SK-N-SH (cell line): ENCODE data around the gene SYNPO2L. TPM values are rescaled to one million over a fixed set of nuclear protein-coding genes. Genes with fewer than 3 reads are reported as not detected.

Source experiments
- CTCF ChIA-PET: fragments of 300-600, 350-600 bp; formaldehyde crosslinking; extraction: SDS; loops from one replicate; lab custom pipeline; 2021; lab: Yijun Ruan, JAX
- POLR2A ChIA-PET: fragments of 350-600 bp; sonication (Branson Sonifier 250); formaldehyde crosslinking; extraction: SDS; loops from one replicate; lab custom pipeline; 2020; ENCODE audit warnings: antibody characterized with exemption, inconsistent platforms; lab: Yijun Ruan, JAX
- DNase-seq: peaks from one replicate; pipeline ENCODE4 v3.0.0; 2012
- H2AFZ ChIP-seq: fragments of 200-600 bp; sonication (generic); 2 replicates; pipeline ENCODE4 v1.8.1; 2016; ENCODE audit warnings: antibody characterized with exemption, mild to moderate bottlenecking, low read depth
- H3F3A ChIP-seq: fragments of 200-600 bp; sonication (generic); replicated peaks from 2 replicates; pipeline ENCODE3; 2016; ENCODE audit warnings: antibody characterized with exemption, mild to moderate bottlenecking; ENCODE audit not compliant: insufficient read depth
- H3K27ac ChIP-seq, 2 experiments: fragments of 200-500 bp in 1 of 2; fragments of 200-600 bp in 1 of 2; sonication (Bioruptor generic) in 1 of 2; sonication (generic), shearing (Covaris generic) in 1 of 2; 2 replicates each; pipeline versions ENCODE4 v1.5.1 to v1.6.1; 2014 to 2016; ENCODE audit warnings: low read depth in 2 of 2, inconsistent platforms in 1 of 2, low read length in 1 of 2, mild to moderate bottlenecking in 1 of 2, mixed read lengths in 1 of 2
- H3K27me3 ChIP-seq: fragments of 200-600 bp; sonication (generic), shearing (Covaris generic); 2 replicates; pipeline ENCODE4 v1.6.1; 2016; ENCODE audit warnings: mixed run types; ENCODE audit not compliant: insufficient read depth
- H3K36me3 ChIP-seq, 2 experiments: fragments of 200-500 bp in 1 of 2; fragments of 200-600 bp in 1 of 2; sonication (Bioruptor generic) in 1 of 2; sonication (generic) in 1 of 2; replicated peaks in 1 of 2; 2 replicates each; pipeline versions ENCODE3 to v1.5.1; 2014 to 2016; ENCODE audit warnings: low read length in 1 of 2, mild to moderate bottlenecking in 1 of 2; ENCODE audit not compliant: insufficient read depth in 2 of 2, control insufficient read depth in 1 of 2
- H3K4me1 ChIP-seq, 2 experiments: fragments of 200-500 bp in 1 of 2; fragments of 200-600 bp in 1 of 2; sonication (Bioruptor generic) in 1 of 2; sonication (generic), shearing (Covaris generic) in 1 of 2; 2 replicates each; pipeline versions ENCODE4 v1.5.1 to v1.6.1; 2014 to 2016; ENCODE audit warnings: low read depth in 1 of 2, low read length in 1 of 2, mixed run types in 1 of 2; ENCODE audit not compliant: insufficient read depth in 2 of 2, control insufficient read depth in 1 of 2
- H3K4me2 ChIP-seq: fragments of 200-600 bp; sonication (generic), shearing (Covaris generic); 2 replicates; pipeline ENCODE4 v1.6.1; 2017; ENCODE audit warnings: mixed run types
- H3K4me3 ChIP-seq, 2 experiments: fragments of 200-500 bp in 1 of 2; fragments of 200-600 bp in 1 of 2; sonication (Bioruptor generic) in 1 of 2; sonication (generic), shearing (Covaris generic) in 1 of 2; 2 replicates each; pipeline versions ENCODE4 v1.5.1 to v1.8.1; 2014 to 2016; ENCODE audit warnings: low read depth in 2 of 2, inconsistent platforms in 1 of 2, low read length in 1 of 2, mild to moderate bottlenecking in 1 of 2, mixed read lengths in 1 of 2, moderate library complexity in 1 of 2
- H3K79me2 ChIP-seq: fragments of 200-600 bp; sonication (generic); 2 replicates; pipeline ENCODE4 v1.8.1; 2017; ENCODE audit warnings: mild to moderate bottlenecking; ENCODE audit not compliant: insufficient read depth
- H3K9ac ChIP-seq: fragments of 200-600 bp; sonication (generic); 2 replicates; pipeline ENCODE4 v1.6.1; 2017; ENCODE audit warnings: mixed run types
- H3K9me2 ChIP-seq: fragments of 200-600 bp; sonication (generic); 2 replicates; pipeline ENCODE4 v1.6.1; 2017; ENCODE audit warnings: mixed run types
- H3K9me3 ChIP-seq: fragments of 200-600 bp; sonication (generic); 2 replicates; pipeline ENCODE4 v1.6.1; 2017; ENCODE audit warnings: mixed run types, mild to moderate bottlenecking, moderate library complexity
- H4K20me1 ChIP-seq: fragments of 200-600 bp; sonication (generic); 2 replicates; pipeline ENCODE4 v1.6.1; 2017; ENCODE audit warnings: mild to moderate bottlenecking, mixed run types; ENCODE audit not compliant: insufficient read depth
- CHD2 ChIP-seq: fragments of 150-350 bp; IDR thresholded peaks from 2 replicates; pipeline ENCODE4 v1.6.1; 2018; ENCODE audit warnings: low read length; ENCODE audit not compliant: partially characterized antibody
- EP300 ChIP-seq, 2 experiments: IDR thresholded peaks; 2 replicates each; pipeline versions ENCODE4 v1.4.0 to v1.6.1; 2012; ENCODE audit warnings: borderline replicate concordance in 1 of 2, low read depth in 1 of 2, low read length in 1 of 2
- FOXM1 ChIP-seq: IDR thresholded peaks from 2 replicates; pipeline ENCODE4 v1.4.0; 2012; ENCODE audit warnings: low read depth, mild to moderate bottlenecking
- GABPA ChIP-seq: IDR thresholded peaks from 2 replicates; pipeline ENCODE4 v1.4.0; 2012; ENCODE audit warnings: low read depth, mild to moderate bottlenecking
- MAX ChIP-seq: IDR thresholded peaks from 2 replicates; pipeline ENCODE4 v1.4.0; 2012; ENCODE audit warnings: low read depth
- MXI1 ChIP-seq: IDR thresholded peaks from 2 replicates; pipeline ENCODE4 v1.6.1; 2012; ENCODE audit warnings: mild to moderate bottlenecking, low read depth, low read length, improper control_type of control experiment
- NRF1 ChIP-seq: IDR thresholded peaks from 2 replicates; pipeline ENCODE4 v1.6.1; 2012; ENCODE audit warnings: low read depth, mild to moderate bottlenecking, low read length
- POLR2AphosphoS5 ChIP-seq: IDR thresholded peaks from 2 replicates; pipeline ENCODE4 v1.6.1; 2012; ENCODE audit warnings: low read depth, low read length
- RAD21 ChIP-seq: IDR thresholded peaks from 2 replicates; pipeline ENCODE4 v1.6.1; 2012; ENCODE audit warnings: mild to moderate bottlenecking, low read length
- RCOR1 ChIP-seq: fragments of 150-350 bp; IDR thresholded peaks from 2 replicates; pipeline ENCODE4 v1.6.1; 2017; ENCODE audit warnings: antibody characterized with exemption, low read length
- REST ChIP-seq: IDR thresholded peaks from 2 replicates; pipeline ENCODE4 v1.6.1; 2012; ENCODE audit warnings: mild to moderate bottlenecking, low read depth, low read length, moderate library complexity
- TAF1 ChIP-seq: IDR thresholded peaks from 2 replicates; pipeline ENCODE4 v1.6.1; 2012; ENCODE audit warnings: low read depth, mild to moderate bottlenecking, low read length, moderate library complexity, borderline replicate concordance
- TCF12 ChIP-seq: IDR thresholded peaks from 2 replicates; pipeline ENCODE4 v1.4.0; 2012
- USF1 ChIP-seq: IDR thresholded peaks from 2 replicates; pipeline ENCODE4 v1.4.0; 2012; ENCODE audit warnings: low read depth, borderline replicate concordance
- USF2 ChIP-seq: fragments of 150-350 bp; IDR thresholded peaks from 2 replicates; pipeline ENCODE4 v1.6.1; 2017; ENCODE audit warnings: antibody characterized with exemption, low read length, low read depth, borderline replicate concordance
- YY1 ChIP-seq: IDR thresholded peaks from 2 replicates; pipeline ENCODE4 v1.4.0; 2012; ENCODE audit warnings: low read depth, mild to moderate bottlenecking
- WGBS: methylation state at CpG from one replicate; pipeline ENCODE4 v1.1.6; 2017; ENCODE audit warnings: low lambda C conversion rate; 5-methylcytosine and 5-hydroxymethylcytosine counted together
- polyA plus RNA-seq, 3 experiments: library from polyadenylated mRNA; depleted of rRNA; stranded (reverse); fragments of >200 nt; gene quantifications; 2 replicates each; pipeline ENCODE4 v1.2.3, GENCODE V29; 2012
- TF ChIP-seq, protein P1 (sequence below): IDR thresholded peaks from 2 replicates; pipeline ENCODE4; 2012

The SYNPO2L gene
- polyA plus RNA-seq, 1 of the 3 experiments (the other 2 are of a cell fraction) = 0.05 TPM

- Histone ChIP-seq H3K9ac (peak overlapping the region; percentile 71), H3K4me2 (peak overlapping the region; percentile 85), H3F3A (peaks cover 4% of the 10 kb centered on the region), H3K27me3 (no peaks in the 10 kb centered on the region), H3K79me2 (no peaks in the 10 kb centered on the region), H2AFZ (peak overlapping the region; percentile 95), H4K20me1 (no peaks in the 10 kb centered on the region), H3K27ac (peak overlapping the region in 1 of 2 experiments; percentile 81), H3K9me2 (no peaks in the 10 kb centered on the region), H3K4me3 (peak overlapping the region; percentile 70 to 79), H3K9me3 (no peaks in the 10 kb centered on the region), H3K4me1 (peaks cover 4 to 16% of the 10 kb centered on the region in 2 experiments; a peak in 1 of 4 replicates), H3K36me3 (no peaks in the 10 kb centered on the region)
- POLR2A ChIA-PET = interaction anchor here (0.6 to 1.4 kb wide), 5 partner anchors 21 to 543 kb away, joined by 3 to 8 read pairs (median 3); partner anchors contain the start of genes MRPS16 and SEC24C
- peak; percentile 70 for DNase-seq
- 21% methylated on average over 12 of the region's 35 CpGs for WGBS
- TF ChIP-seq CHD2 = peak; percentile 1
- TF ChIP-seq TAF1 = 0 out of 2 replicates have a peak, but pooled peaks have one; percentile 5
- peak; percentile 41; the same call in 1 of the 2 replicates for TF ChIP-seq NRF1
- TF ChIP-seq RAD21 = no peak
- TF ChIP-seq GABPA = no peak
- CTCF ChIA-PET = interaction anchor here (0.7 to 17.2 kb wide), 11 partner anchors 12 to 401 kb away, joined by 3 to 216 read pairs (median 3); partner anchors contain the start of gene DNAJC9
These were observed 7.8 kb downstream of the SYNPO2L start for GRCh38 chr10:73647875-73648651.

- peak overlapping the region; percentile 85 for H3K4me2 ChIP-seq
- H3K9ac ChIP-seq = peak overlapping the region; percentile 71
- peak overlapping the region in 1 of 2 experiments; percentile 81 for H3K27ac ChIP-seq
- peak; percentile 96 for DNase-seq
- H3K9me2 ChIP-seq = no peaks in the 10 kb centered on the region
- H2AFZ ChIP-seq = peak overlapping the region; percentile 95
- ChIA-PET CTCF (interaction anchor here (0.7 to 17.2 kb wide), 9 partner anchors 11 to 400 kb away, joined by 3 to 216 read pairs (median 4); partner anchors contain the start of gene DNAJC9), POLR2A (interaction anchor here (1.2 to 1.4 kb wide), 4 partner anchors 20 to 395 kb away, joined by 3 to 8 read pairs (median 4); partner anchors contain the start of genes MRPS16 and SEC24C)
- H3K36me3 ChIP-seq = no peaks in the 10 kb centered on the region
- no peaks in the 10 kb centered on the region for H3K9me3 ChIP-seq
- 33% methylated on average over 20 of the region's 32 CpGs for WGBS
- no peaks in the 10 kb centered on the region for H3K27me3 ChIP-seq
- peaks cover 4% of the 10 kb centered on the region for H3F3A ChIP-seq
- H3K4me3 ChIP-seq = peak overlapping the region; percentile 70 to 79
- H3K4me1 ChIP-seq = peaks cover 4 to 16% of the 10 kb centered on the region in 2 experiments; a peak in 1 of 4 replicates
- H4K20me1 ChIP-seq = no peaks in the 10 kb centered on the region
- no peaks in the 10 kb centered on the region for H3K79me2 ChIP-seq
- TF ChIP-seq GABPA = peak; percentile 70
- peak; percentile 70 for TF ChIP-seq POLR2AphosphoS5
- TF ChIP-seq USF1 = peak; percentile 91
- TF ChIP-seq CHD2 = peak; percentile 4
- TF ChIP-seq TAF1 = peak; percentile 34; the same call in 1 of the 2 replicates
- no peak for TF ChIP-seq RCOR1
- TF ChIP-seq EP300 (IDR thresholded peaks at IDR 0.05; ENCODE audit: borderline replicate concordance in 1 of 2, low read depth in 1 of 2, low read length in 1 of 2) = no peak
- peak; percentile 47; the same call in 1 of the 2 replicates for TF ChIP-seq YY1
- TF ChIP-seq MAX = no peak
- TF ChIP-seq TCF12 = no peak
- TF ChIP-seq MXI1 = peak; percentile 37; the same call in 1 of the 2 replicates
- no peak for TF ChIP-seq REST
- TF ChIP-seq, protein P1, sequence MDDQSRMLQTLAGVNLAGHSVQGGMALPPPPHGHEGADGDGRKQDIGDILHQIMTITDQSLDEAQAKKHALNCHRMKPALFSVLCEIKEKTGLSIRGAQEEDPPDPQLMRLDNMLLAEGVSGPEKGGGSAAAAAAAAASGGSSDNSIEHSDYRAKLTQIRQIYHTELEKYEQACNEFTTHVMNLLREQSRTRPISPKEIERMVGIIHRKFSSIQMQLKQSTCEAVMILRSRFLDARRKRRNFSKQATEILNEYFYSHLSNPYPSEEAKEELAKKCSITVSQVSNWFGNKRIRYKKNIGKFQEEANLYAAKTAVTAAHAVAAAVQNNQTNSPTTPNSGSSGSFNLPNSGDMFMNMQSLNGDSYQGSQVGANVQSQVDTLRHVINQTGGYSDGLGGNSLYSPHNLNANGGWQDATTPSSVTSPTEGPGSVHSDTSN = no peak
- TF ChIP-seq USF2 = peak; percentile 76
- TF ChIP-seq FOXM1 = no peak
These were observed 8.5 kb downstream of the SYNPO2L start for GRCh38 chr10:73647211-73647874.
